GM18951 (cell line): Measurements from ENCODE around the gene CCNL1.

ENCODE experiments used
- POLR2A ChIP-seq: IDR thresholded peaks from 4 replicates; pipeline ENCODE4 v1.6.1; 2011; ENCODE audit warnings: mild to moderate bottlenecking; ENCODE audit not compliant: insufficient read length, insufficient read depth; ENCODE audit errors: extremely low read depth
- in situ Hi-C: fragments of 300-500 bp; cut with MboI; formaldehyde crosslinking; loops from one replicate; pipeline ENCODE4 v1.12.0; 2022; ENCODE audit warnings: low sequenced_read_pairs, mixed read lengths, inconsistent platforms; ENCODE audit not compliant: unreplicated experiment

CCNL1 gene

GRCh38 chr3:157160658-157161424 lies 894 bp upstream of the CCNL1 start:
- in situ Hi-C loops = no loop called here
- no peak for TF ChIP-seq POLR2A

- TF ChIP-seq POLR2A = no peak
- in situ Hi-C loops = no loop called here
These were observed 748 bp downstream of the CCNL1 start for GRCh38 chr3:157159037-157159761.

GRCh38 chr3:157157836-157158235 lies 2.1 kb downstream of the CCNL1 start:
- TF ChIP-seq POLR2A = no peak

GRCh38 chr3:157156837-157157635 lies 2.9 kb downstream of the CCNL1 start:
- no peak for TF ChIP-seq POLR2A
- in situ Hi-C loops = no loop called here

More at GRCh38 chr3:157157836-157158235, 2.1 kb downstream of the CCNL1 start:
- in situ Hi-C loops = no loop called here

GRCh38 chr3:157155591-157155990 lies 4.4 kb downstream of the CCNL1 start:
- in situ Hi-C loops = no loop called here
- no peak for TF ChIP-seq POLR2A

GRCh38 chr3:157154563-157155330 lies 5.2 kb downstream of the CCNL1 start:
- in situ Hi-C loops = no loop called here
- TF ChIP-seq POLR2A = no peak

- no peak for TF ChIP-seq POLR2A
- in situ Hi-C loops = no loop called here
These were observed 7.0 kb downstream of the CCNL1 start for GRCh38 chr3:157152930-157153329.

GRCh38 chr3:157152438-157152837 lies 7.5 kb downstream of the CCNL1 start:
- TF ChIP-seq POLR2A = no peak
- in situ Hi-C loops = no loop called here

GRCh38 chr3:157151627-157152026 lies 8.3 kb downstream of the CCNL1 start:
- no peak for TF ChIP-seq POLR2A
- in situ Hi-C loops = no loop called here

GRCh38 chr3:157151151-157151550 lies 8.8 kb downstream of the CCNL1 start:
- in situ Hi-C loops = no loop called here
- no peak for TF ChIP-seq POLR2A

GRCh38 chr3:157149136-157149696 lies 10.7 kb downstream of the CCNL1 start:
- TF ChIP-seq POLR2A = no peak
- in situ Hi-C loops = loop anchor here (25.0 kb wide), 1 partner anchor 987 kb away; no protein-coding TSS in a partner anchor

- in situ Hi-C loops = loop anchor here (25.0 kb wide), 1 partner anchor 986 kb away; no protein-coding TSS in a partner anchor
- no peak for TF ChIP-seq POLR2A
These were observed 11.6 kb downstream of the CCNL1 start for GRCh38 chr3:157148196-157148889.
